Liver (tissue), 3 donors: ENCODE measurements around the gene PCDHA1.

Experiments
- EGR1 ChIP-seq, 2 donors: IDR thresholded peaks; 2 replicates each; pipeline ENCODE4 v1.6.1; 2016 to 2018; ENCODE audit warnings: antibody characterized with exemption in 2 of 2, low read depth in 2 of 2
- FOXA1 ChIP-seq: IDR thresholded peaks from 2 replicates; pipeline ENCODE4 v1.6.1; 2016; ENCODE audit warnings: antibody characterized with exemption
- GABPA ChIP-seq, 2 donors: IDR thresholded peaks in 1 of 2; conservative IDR thresholded peaks in 1 of 2; 2 replicates each; pipeline ENCODE4 v1.6.1; 2016; ENCODE audit warnings: antibody characterized with exemption in 2 of 2, mild to moderate bottlenecking in 1 of 2, moderate library complexity in 1 of 2
- JUND ChIP-seq, 2 donors: IDR thresholded peaks; 2 replicates each; pipeline ENCODE4 v1.6.1; 2016; ENCODE audit warnings: antibody characterized with exemption in 2 of 2
- RAD21 ChIP-seq, 2 donors: IDR thresholded peaks; 2 replicates each; pipeline ENCODE4 v1.6.1; 2016; ENCODE audit warnings: antibody characterized with exemption in 2 of 2, mild to moderate bottlenecking in 2 of 2
- RXRA ChIP-seq, 2 donors: IDR thresholded peaks; 2 replicates each; pipeline ENCODE4 v1.6.1; 2017 to 2018; ENCODE audit warnings: antibody characterized with exemption in 2 of 2, mild to moderate bottlenecking in 1 of 2
- SP1 ChIP-seq: IDR thresholded peaks from 2 replicates; pipeline ENCODE4 v1.6.1; 2018; ENCODE audit warnings: antibody characterized with exemption, mild to moderate bottlenecking
- TAF1 ChIP-seq: conservative IDR thresholded peaks from 2 replicates; pipeline ENCODE4 v1.6.1; 2016; ENCODE audit warnings: antibody characterized with exemption, mild to moderate bottlenecking
- YY1 ChIP-seq: IDR thresholded peaks from 2 replicates; pipeline ENCODE4 v1.6.1; 2016; ENCODE audit warnings: antibody characterized with exemption, mild to moderate bottlenecking
- TF ChIP-seq, protein P1 (sequence below): IDR thresholded peaks from 2 replicates; pipeline ENCODE4 v1.6.1; 2016; ENCODE audit warnings: antibody characterized with exemption
- TF ChIP-seq, protein P2 (sequence below): fragments of 150-350 bp; IDR thresholded peaks from 2 replicates; pipeline ENCODE4 v1.5.1; 2017; ENCODE audit warnings: improper control_type of control experiment, low read depth, low read length; ENCODE audit not compliant: missing input control
- TF ChIP-seq, protein P3 (sequence below): IDR thresholded peaks from 2 replicates; pipeline ENCODE4 v1.6.1; 2016; ENCODE audit warnings: antibody characterized with exemption, mild to moderate bottlenecking
- TF ChIP-seq, protein P4 (sequence below): IDR thresholded peaks from 2 replicates; pipeline ENCODE4 v1.6.1; 2016; ENCODE audit warnings: antibody characterized with exemption
- TF ChIP-seq, protein P5 (sequence below): IDR thresholded peaks from 2 replicates; pipeline ENCODE4 v1.6.1; 2016; ENCODE audit warnings: antibody characterized with exemption
- donor health status: healthy.
- donor health status: healthy.

DNA sequence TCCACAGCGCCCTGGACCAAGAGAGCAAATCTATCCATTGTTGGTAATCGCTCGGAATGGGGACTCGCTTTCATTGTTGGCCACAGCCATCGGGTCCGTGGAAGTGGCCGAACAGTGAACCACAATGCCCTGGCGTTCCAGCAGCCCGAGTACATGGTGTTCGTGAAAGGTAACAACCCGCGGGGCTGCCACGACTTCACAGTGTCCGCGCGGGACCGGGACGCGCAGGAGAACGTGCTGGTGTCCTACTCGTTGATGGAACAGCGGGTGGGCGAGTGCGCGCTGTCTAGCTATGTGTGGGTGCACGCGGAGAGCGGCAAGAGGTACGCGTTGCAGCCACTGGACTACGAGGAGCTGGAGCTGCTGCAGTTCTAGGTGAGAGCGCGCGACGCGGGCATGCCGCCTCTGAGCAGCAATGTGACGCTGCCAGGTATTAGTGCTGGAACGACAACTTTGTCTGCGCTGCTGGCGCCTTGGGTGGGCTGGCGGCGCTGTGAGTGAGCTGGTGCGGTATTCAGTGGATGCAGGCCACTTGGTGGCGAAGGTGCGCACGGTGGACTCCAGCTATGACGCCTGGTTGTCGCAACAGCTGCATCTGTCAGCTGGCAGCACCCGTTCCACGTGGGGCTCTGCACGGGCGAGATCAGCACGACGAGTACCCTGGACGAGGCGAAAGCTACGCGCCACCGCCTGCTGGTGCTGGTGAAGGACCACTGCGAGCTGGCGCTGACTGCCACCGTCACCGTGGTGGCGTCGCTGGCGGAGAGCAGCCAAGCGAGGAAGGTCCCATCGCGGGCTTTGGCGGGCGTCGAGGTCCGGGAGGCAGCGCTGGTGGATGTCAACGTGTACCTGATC is 76.7 kb downstream of the PCDHA1 start:
- TF ChIP-seq, protein P1, sequence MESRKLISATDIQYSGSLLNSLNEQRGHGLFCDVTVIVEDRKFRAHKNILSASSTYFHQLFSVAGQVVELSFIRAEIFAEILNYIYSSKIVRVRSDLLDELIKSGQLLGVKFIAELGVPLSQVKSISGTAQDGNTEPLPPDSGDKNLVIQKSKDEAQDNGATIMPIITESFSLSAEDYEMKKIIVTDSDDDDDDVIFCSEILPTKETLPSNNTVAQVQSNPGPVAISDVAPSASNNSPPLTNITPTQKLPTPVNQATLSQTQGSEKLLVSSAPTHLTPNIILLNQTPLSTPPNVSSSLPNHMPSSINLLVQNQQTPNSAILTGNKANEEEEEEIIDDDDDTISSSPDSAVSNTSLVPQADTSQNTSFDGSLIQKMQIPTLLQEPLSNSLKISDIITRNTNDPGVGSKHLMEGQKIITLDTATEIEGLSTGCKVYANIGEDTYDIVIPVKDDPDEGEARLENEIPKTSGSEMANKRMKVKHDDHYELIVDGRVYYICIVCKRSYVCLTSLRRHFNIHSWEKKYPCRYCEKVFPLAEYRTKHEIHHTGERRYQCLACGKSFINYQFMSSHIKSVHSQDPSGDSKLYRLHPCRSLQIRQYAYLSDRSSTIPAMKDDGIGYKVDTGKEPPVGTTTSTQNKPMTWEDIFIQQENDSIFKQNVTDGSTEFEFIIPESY, result no peak
- TF ChIP-seq EGR1 (IDR thresholded peaks at IDR 0.05; ENCODE audit: low read depth in 2 of 2), result no peak
- TF ChIP-seq, protein P2, sequence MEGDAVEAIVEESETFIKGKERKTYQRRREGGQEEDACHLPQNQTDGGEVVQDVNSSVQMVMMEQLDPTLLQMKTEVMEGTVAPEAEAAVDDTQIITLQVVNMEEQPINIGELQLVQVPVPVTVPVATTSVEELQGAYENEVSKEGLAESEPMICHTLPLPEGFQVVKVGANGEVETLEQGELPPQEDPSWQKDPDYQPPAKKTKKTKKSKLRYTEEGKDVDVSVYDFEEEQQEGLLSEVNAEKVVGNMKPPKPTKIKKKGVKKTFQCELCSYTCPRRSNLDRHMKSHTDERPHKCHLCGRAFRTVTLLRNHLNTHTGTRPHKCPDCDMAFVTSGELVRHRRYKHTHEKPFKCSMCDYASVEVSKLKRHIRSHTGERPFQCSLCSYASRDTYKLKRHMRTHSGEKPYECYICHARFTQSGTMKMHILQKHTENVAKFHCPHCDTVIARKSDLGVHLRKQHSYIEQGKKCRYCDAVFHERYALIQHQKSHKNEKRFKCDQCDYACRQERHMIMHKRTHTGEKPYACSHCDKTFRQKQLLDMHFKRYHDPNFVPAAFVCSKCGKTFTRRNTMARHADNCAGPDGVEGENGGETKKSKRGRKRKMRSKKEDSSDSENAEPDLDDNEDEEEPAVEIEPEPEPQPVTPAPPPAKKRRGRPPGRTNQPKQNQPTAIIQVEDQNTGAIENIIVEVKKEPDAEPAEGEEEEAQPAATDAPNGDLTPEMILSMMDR, result no peak
- no peak for TF ChIP-seq JUND (IDR thresholded peaks at IDR 0.05)
- no peak for TF ChIP-seq FOXA1
- no peak for TF ChIP-seq TAF1
- TF ChIP-seq, protein P3, sequence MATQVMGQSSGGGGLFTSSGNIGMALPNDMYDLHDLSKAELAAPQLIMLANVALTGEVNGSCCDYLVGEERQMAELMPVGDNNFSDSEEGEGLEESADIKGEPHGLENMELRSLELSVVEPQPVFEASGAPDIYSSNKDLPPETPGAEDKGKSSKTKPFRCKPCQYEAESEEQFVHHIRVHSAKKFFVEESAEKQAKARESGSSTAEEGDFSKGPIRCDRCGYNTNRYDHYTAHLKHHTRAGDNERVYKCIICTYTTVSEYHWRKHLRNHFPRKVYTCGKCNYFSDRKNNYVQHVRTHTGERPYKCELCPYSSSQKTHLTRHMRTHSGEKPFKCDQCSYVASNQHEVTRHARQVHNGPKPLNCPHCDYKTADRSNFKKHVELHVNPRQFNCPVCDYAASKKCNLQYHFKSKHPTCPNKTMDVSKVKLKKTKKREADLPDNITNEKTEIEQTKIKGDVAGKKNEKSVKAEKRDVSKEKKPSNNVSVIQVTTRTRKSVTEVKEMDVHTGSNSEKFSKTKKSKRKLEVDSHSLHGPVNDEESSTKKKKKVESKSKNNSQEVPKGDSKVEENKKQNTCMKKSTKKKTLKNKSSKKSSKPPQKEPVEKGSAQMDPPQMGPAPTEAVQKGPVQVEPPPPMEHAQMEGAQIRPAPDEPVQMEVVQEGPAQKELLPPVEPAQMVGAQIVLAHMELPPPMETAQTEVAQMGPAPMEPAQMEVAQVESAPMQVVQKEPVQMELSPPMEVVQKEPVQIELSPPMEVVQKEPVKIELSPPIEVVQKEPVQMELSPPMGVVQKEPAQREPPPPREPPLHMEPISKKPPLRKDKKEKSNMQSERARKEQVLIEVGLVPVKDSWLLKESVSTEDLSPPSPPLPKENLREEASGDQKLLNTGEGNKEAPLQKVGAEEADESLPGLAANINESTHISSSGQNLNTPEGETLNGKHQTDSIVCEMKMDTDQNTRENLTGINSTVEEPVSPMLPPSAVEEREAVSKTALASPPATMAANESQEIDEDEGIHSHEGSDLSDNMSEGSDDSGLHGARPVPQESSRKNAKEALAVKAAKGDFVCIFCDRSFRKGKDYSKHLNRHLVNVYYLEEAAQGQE, result no peak
- no peak for TF ChIP-seq RXRA (IDR thresholded peaks at IDR 0.05)
- TF ChIP-seq GABPA (IDR thresholded peaks at IDR 0.05 in 1 of 2, conservative IDR thresholded peaks at IDR 0.05 in 1 of 2), result no peak
- TF ChIP-seq YY1, result no peak
- TF ChIP-seq SP1, result no peak
- TF ChIP-seq, protein P4, sequence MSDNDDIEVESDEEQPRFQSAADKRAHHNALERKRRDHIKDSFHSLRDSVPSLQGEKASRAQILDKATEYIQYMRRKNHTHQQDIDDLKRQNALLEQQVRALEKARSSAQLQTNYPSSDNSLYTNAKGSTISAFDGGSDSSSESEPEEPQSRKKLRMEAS, result no peak
- TF ChIP-seq RAD21 (IDR thresholded peaks at IDR 0.05), result no peak
- TF ChIP-seq, protein P5, sequence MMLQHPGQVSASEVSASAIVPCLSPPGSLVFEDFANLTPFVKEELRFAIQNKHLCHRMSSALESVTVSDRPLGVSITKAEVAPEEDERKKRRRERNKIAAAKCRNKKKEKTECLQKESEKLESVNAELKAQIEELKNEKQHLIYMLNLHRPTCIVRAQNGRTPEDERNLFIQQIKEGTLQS, result no peak
